Chondrocyte (in vitro differentiated cells): Measurements from ENCODE around the gene LILRB3. TPM values are rescaled to one million over a fixed set of nuclear protein-coding genes. Genes with fewer than 3 reads are reported as not detected.

Experiments
- DNase-seq: peaks from one replicate; pipeline ENCODE4 v3.0.0; 2021; ENCODE audit warnings: mixed read lengths, low spot score
- H3K27ac Mint-ChIP-seq: one replicate; pipeline ENCODE4 v1.8.0; 2021; ENCODE audit warnings: mild to moderate bottlenecking, moderate library complexity, mixed read lengths; ENCODE audit not compliant: unreplicated experiment
- H3K27me3 Mint-ChIP-seq: 2 replicates; pipeline ENCODE4 v1.8.0; 2021; ENCODE audit warnings: low read depth, mixed read lengths
- H3K36me3 Mint-ChIP-seq: 2 replicates; pipeline ENCODE4 v1.8.0; 2021; ENCODE audit warnings: low read depth, mixed read lengths
- H3K4me1 Mint-ChIP-seq: 2 replicates; pipeline ENCODE4 v1.8.0; 2021; ENCODE audit warnings: low read depth, mild to moderate bottlenecking, mixed read lengths
- H3K4me3 Mint-ChIP-seq: one replicate; pipeline ENCODE4 v1.8.0; 2021; ENCODE audit warnings: mild to moderate bottlenecking, moderate library complexity, mixed read lengths; ENCODE audit not compliant: unreplicated experiment
- H3K9me3 Mint-ChIP-seq: 2 replicates; pipeline ENCODE4 v1.8.0; 2021; ENCODE audit warnings: low read depth, mixed read lengths
- CTCF ChIP-seq: fragments of 200-600 bp; sonication (generic); IDR thresholded peaks from 2 replicates; pipeline ENCODE4 v1.5.0; 2021; ENCODE audit warnings: antibody characterized with exemption, mild to moderate bottlenecking, moderate library complexity
- total RNA-seq: library from RNA; stranded (reverse); gene quantifications from 3 replicates; pipeline ENCODE4 v1.2.1, GENCODE V29; 2021

LILRB3 gene
- total RNA-seq, 1 donor from 2014 or later, result not detected

- Mint-ChIP-seq H3K4me1 (no peaks in the 10 kb centered on the region), H3K27me3 (peaks cover 15% of the 10 kb centered on the region), H3K27ac (no peak overlapping the region), H3K4me3 (no peak overlapping the region), H3K9me3 (no peaks in the 10 kb centered on the region), H3K36me3 (no peaks in the 10 kb centered on the region)
- TF ChIP-seq CTCF, result no peak
- DNase-seq, result no peak
These were observed 39.3 kb upstream of the LILRB3 start for GRCh38 chr19:54262066-54262465.

GRCh38 chr19:54257116-54257480 is 34.3 kb upstream of the LILRB3 start, which contains the start of gene LILRB5:
Gene LILRB5 (minus strand): TSS chr19:54257273. CDS start chr19:54257193, 80 bp downstream.
- Mint-ChIP-seq H3K27me3 (peaks cover 25% of the 10 kb centered on the region), H3K27ac (no peak within 1 kb of the TSS), H3K4me3 (no peak within 1 kb of the TSS), H3K36me3 (no peaks in the 10 kb centered on the region), H3K4me1 (no peaks in the 10 kb centered on the region), H3K9me3 (no peaks in the 10 kb centered on the region)
- TF ChIP-seq CTCF, result no peak
- peak; percentile 54 for DNase-seq

- no peak for TF ChIP-seq CTCF
- H3K27me3 Mint-ChIP-seq, result peaks cover 23% of the 10 kb centered on the region
- H3K27ac Mint-ChIP-seq, result no peak overlapping the region
- no peaks in the 10 kb centered on the region for H3K9me3 Mint-ChIP-seq
- H3K36me3 Mint-ChIP-seq, result no peaks in the 10 kb centered on the region
- DNase-seq, result peak; percentile 80
- H3K4me1 Mint-ChIP-seq, result no peaks in the 10 kb centered on the region
- H3K4me3 Mint-ChIP-seq, result no peak overlapping the region
These were observed 33.7 kb upstream of the LILRB3 start for GRCh38 chr19:54256250-54257115.

- DNase-seq, result peak; percentile 82
- no peaks in the 10 kb centered on the region for H3K36me3 Mint-ChIP-seq
- peaks cover 22% of the 10 kb centered on the region for H3K27me3 Mint-ChIP-seq
- H3K4me1 Mint-ChIP-seq, result no peaks in the 10 kb centered on the region
- no peaks in the 10 kb centered on the region for H3K9me3 Mint-ChIP-seq
- no peak overlapping the region for H3K27ac Mint-ChIP-seq
- TF ChIP-seq CTCF, result no peak
- H3K4me3 Mint-ChIP-seq, result no peak overlapping the region
These were observed 32.4 kb upstream of the LILRB3 start for GRCh38 chr19:54255105-54255775.

GRCh38 chr19:54254195-54254906 is 31.5 kb upstream of the LILRB3 start:
- H3K4me1 Mint-ChIP-seq, result no peaks in the 10 kb centered on the region
- no peak overlapping the region for H3K4me3 Mint-ChIP-seq
- no peaks in the 10 kb centered on the region for H3K36me3 Mint-ChIP-seq
- DNase-seq, result peak; percentile 77
- no peak for TF ChIP-seq CTCF
- peaks cover 24% of the 10 kb centered on the region for H3K27me3 Mint-ChIP-seq
- no peak overlapping the region for H3K27ac Mint-ChIP-seq
- H3K9me3 Mint-ChIP-seq, result no peaks in the 10 kb centered on the region
